Measurements from ENCODE around the gene KATNBL1. TPM values are rescaled to one million over a fixed set of nuclear protein-coding genes. Genes with fewer than 3 reads are reported as not detected.

The KATNBL1 gene
- total and polyA plus RNA-seq, 9 of the 15 experiments (the other 6 are each of a cell fraction or from before 2014, with no cell fraction given), result 6.6 to 46.0 (median 24.0) TPM

GRCh38 chr15:34124651-34125050 is 85.2 kb downstream of the KATNBL1 start:
- H3K4me1 ChIP-seq (replicated peaks in 1 of 2; ENCODE audit: control insufficient read depth in 2 of 2, insufficient read depth in 2 of 2, low read length in 2 of 2), result no peaks in the 10 kb centered on the region
- ATAC-seq (no peak), DNase-seq (ENCODE audit: extremely low read depth in 1 of 4, low spot score in 3 of 4) (no peak), FAIRE-seq (no peak)
- ChIA-PET CTCF (ENCODE audit: low intra/inter-chr PET ratio) (no interaction called here), POLR2A (interaction anchor here (0.7 to 3.1 kb wide), 2 partner anchors 11 to 14 kb away, joined by 3 to 12 read pairs; no protein-coding TSS in a partner anchor)
- no peak for TF ChIP-seq MTA3 (IDR thresholded peaks at IDR 0.05; ENCODE audit: borderline replicate concordance)
- TF ChIP-seq FOSL1 (tag; conservative IDR thresholded peaks at IDR 0.05), result no peak
- no peak for TF ChIP-seq MCM7 (IDR thresholded peaks at IDR 0.05)
- TF ChIP-seq ZNF589 (CRISPR knock-in tag; IDR thresholded peaks at IDR 0.05; ENCODE audit: low read depth), result no peak
- no peak for TF ChIP-seq NBN (IDR thresholded peaks at IDR 0.05; ENCODE audit: low read depth)
- no peak for TF ChIP-seq POLR2AphosphoS5 (IDR thresholded peaks at IDR 0.05; ENCODE audit: control insufficient read depth, insufficient read depth, low read depth, low read length)
- no peak for TF ChIP-seq TFAP4 (CRISPR knock-in tag; IDR thresholded peaks at IDR 0.05; ENCODE audit: borderline replicate concordance)
- no peaks in the 10 kb centered on the region for H3K9me3 ChIP-seq (replicated peaks; ENCODE audit: control insufficient read depth, insufficient read depth, low read depth, low read length)
- H3K36me3 ChIP-seq (ENCODE audit: control insufficient read depth, insufficient read depth, low read length), result no peaks in the 10 kb centered on the region
- BruUV-seq (replicated peaks), result no TSS peak
- H3K79me2 ChIP-seq (ENCODE audit: control insufficient read depth, insufficient read depth, low read length), result no peaks in the 10 kb centered on the region
- intact Hi-C loops (cut with micrococcal nuclease) (loop anchor here (5.0 kb wide), 1 partner anchor 83 kb away; no protein-coding TSS in a partner anchor), in situ Hi-C loops (cut with MboI) (no loop called here)
- no peaks in the 10 kb centered on the region for H3K9me1 ChIP-seq (ENCODE audit: control insufficient read depth, insufficient read depth, low read length)
- no peak overlapping the region for H3K9ac ChIP-seq (ENCODE audit: insufficient read depth in 1 of 2, low read depth in 2 of 2, low read length in 2 of 2)
- no peaks in the 10 kb centered on the region for H4K20me1 ChIP-seq (replicated peaks; ENCODE audit: control insufficient read depth, insufficient read depth, low read length)
- H3K4me2 ChIP-seq (ENCODE audit: insufficient read depth, low read length), result no peak overlapping the region
- no peaks in the 10 kb centered on the region for H3K27me3 ChIP-seq (ENCODE audit: control insufficient read depth in 2 of 2, insufficient read depth in 2 of 2, low read length in 2 of 2)
- no peak overlapping the region for H3K4me3 ChIP-seq
- 31% methylated on average over 4 of the region's 4 CpGs for WGBS (ENCODE audit: insufficient coverage, low coverage, missing lambda C conversion rate)
- no peak overlapping the region for H2AFZ ChIP-seq (ENCODE audit: low read depth, low read length)
- H3K27ac ChIP-seq (ENCODE audit: extremely low read depth, low read depth, low read length), result no peak overlapping the region

All from K562 (cell line).